CD14-positive monocyte (primary cell): Measurements from ENCODE around the gene PLCB2. TPM values are rescaled to one million over a fixed set of nuclear protein-coding genes. Genes with fewer than 3 reads are reported as not detected.

Experiments
- DNase-seq, 3 donors: peaks; one replicate each; pipeline ENCODE4 v3.0.0-alpha.2; 2011 to 2022
- H2AFZ ChIP-seq: 2 replicates; pipeline ENCODE4 v1.6.0; 2012; ENCODE audit warnings: mild to moderate bottlenecking, low read depth, low read length, inconsistent platforms; ENCODE audit not compliant: insufficient read depth, poor library complexity, severe bottlenecking
- H3K27ac ChIP-seq, 2 donors: 1 replicate in 1 of 2; 2 replicates in 1 of 2; pipeline ENCODE4 v1.5.1; 2012 to 2013; ENCODE audit warnings: low read length in 2 of 2, control low read depth in 1 of 2, inconsistent platforms in 1 of 2, low read depth in 1 of 2, mild to moderate bottlenecking in 1 of 2
- H3K27me3 ChIP-seq, 2 donors: one replicate each; pipeline versions ENCODE4 v1.6.0 to v1.6.1; 2011 to 2013; ENCODE audit warnings: low read length in 2 of 2; ENCODE audit not compliant: control insufficient read depth in 2 of 2, insufficient read depth in 2 of 2
- H3K36me3 ChIP-seq, 2 donors: replicated peaks in 1 of 2; 1 replicate in 1 of 2; 2 replicates in 1 of 2; pipeline versions ENCODE4 v1.5.1 to v1.6.1; 2012 to 2013; ENCODE audit warnings: low read length in 2 of 2, control low read depth in 1 of 2, inconsistent platforms in 1 of 2, mild to moderate bottlenecking in 1 of 2; ENCODE audit not compliant: insufficient read depth in 2 of 2, control insufficient read depth in 1 of 2
- H3K4me1 ChIP-seq, 2 donors: 1 replicate in 1 of 2; 2 replicates in 1 of 2; pipeline versions ENCODE4 v1.5.1 to v1.6.1; 2012 to 2013; ENCODE audit warnings: low read length in 2 of 2, control low read depth in 1 of 2, inconsistent platforms in 1 of 2, mild to moderate bottlenecking in 1 of 2, moderate library complexity in 1 of 2; ENCODE audit not compliant: insufficient read depth in 2 of 2, control insufficient read depth in 1 of 2
- H3K4me2 ChIP-seq: replicated peaks from 2 replicates; pipeline ENCODE3; 2012; ENCODE audit warnings: low read length, moderate library complexity, mild to moderate bottlenecking; ENCODE audit not compliant: poor library complexity, severe bottlenecking; ENCODE audit errors: extremely low read depth
- H3K4me3 ChIP-seq, 3 experiments: fragments of 200-600 bp in 1 of 3; sonication (generic) in 1 of 3; replicated peaks in 1 of 3; 1 replicate in 2 of 3; 2 replicates in 1 of 3; pipeline ENCODE4 v1.5.1; 2011 to 2013; ENCODE audit warnings: low read length in 3 of 3, mild to moderate bottlenecking in 3 of 3, control low read depth in 2 of 3, low read depth in 2 of 3, inconsistent platforms in 1 of 3, moderate library complexity in 1 of 3
- H3K79me2 ChIP-seq: 2 replicates; pipeline ENCODE4 v1.6.0; 2012; ENCODE audit warnings: mild to moderate bottlenecking, control low read depth, inconsistent platforms, low read length, moderate library complexity; ENCODE audit not compliant: insufficient read depth
- H3K9ac ChIP-seq: 2 replicates; pipeline ENCODE4 v1.6.0; 2017; ENCODE audit warnings: low read length, mild to moderate bottlenecking; ENCODE audit not compliant: insufficient read depth, poor library complexity, severe bottlenecking
- H3K9me3 ChIP-seq, 2 donors: replicated peaks in 1 of 2; 1 replicate in 1 of 2; 2 replicates in 1 of 2; pipeline versions ENCODE4 v1.5.1 to v1.6.1; 2012 to 2013; ENCODE audit warnings: low read length in 2 of 2, control low read depth in 1 of 2; ENCODE audit not compliant: control insufficient read depth in 1 of 2, insufficient read depth in 1 of 2
- H4K20me1 ChIP-seq: 2 replicates; pipeline ENCODE4 v1.6.0; 2012; ENCODE audit warnings: mild to moderate bottlenecking, low read length, control low read depth, moderate library complexity; ENCODE audit not compliant: insufficient read depth
- H3K27ac Mint-ChIP-seq, 7 donors: one replicate each; pipeline ENCODE4 v1.8.0; 2020; ENCODE audit warnings: mild to moderate bottlenecking in 7 of 7, mixed read lengths in 7 of 7, moderate library complexity in 6 of 7, inconsistent platforms in 2 of 7
- H3K27me3 Mint-ChIP-seq, 3 donors: one replicate each; pipeline ENCODE4 v1.8.0; 2021 to 2022; ENCODE audit warnings: low read depth in 3 of 3, mild to moderate bottlenecking in 3 of 3, mixed read lengths in 3 of 3, moderate library complexity in 3 of 3, inconsistent platforms in 1 of 3
- H3K36me3 Mint-ChIP-seq, 2 donors: one replicate each; pipeline ENCODE4 v1.8.0; 2020; ENCODE audit warnings: mixed read lengths in 2 of 2, inconsistent platforms in 1 of 2, mild to moderate bottlenecking in 1 of 2
- H3K4me1 Mint-ChIP-seq: one replicate; pipeline ENCODE4 v1.8.0; 2020; ENCODE audit warnings: mild to moderate bottlenecking, mixed read lengths
- H3K4me3 Mint-ChIP-seq, 2 donors: one replicate each; pipeline ENCODE4 v1.8.0; 2020; ENCODE audit warnings: mild to moderate bottlenecking in 2 of 2, mixed read lengths in 2 of 2, moderate library complexity in 1 of 2
- H3K9me3 Mint-ChIP-seq, 7 donors: one replicate each; pipeline ENCODE4 v1.8.0; 2020 to 2022; ENCODE audit warnings: mixed read lengths in 7 of 7, mild to moderate bottlenecking in 6 of 7, moderate library complexity in 6 of 7, inconsistent platforms in 2 of 7
- CTCF ChIP-seq: fragments of 200-600 bp; IDR thresholded peaks from one replicate; pipeline ENCODE4 v1.8.0; 2022; ENCODE audit warnings: antibody characterized with exemption, mild to moderate bottlenecking
- WGBS: methylation state at CpG from one replicate; pipeline ENCODE4 v1.1.5; 2013; ENCODE audit warnings: missing lambda C conversion rate; ENCODE audit not compliant: insufficient coverage; 5-methylcytosine and 5-hydroxymethylcytosine counted together
- intact Hi-C, 2 donors: fragments of 100-400 bp; cut with micrococcal nuclease; formaldehyde crosslinking; loops; one replicate each; pipeline versions ENCODE4 v1.15.0 to v1.15.1; 2023
- polyA plus RNA-seq, 3 donors: library from polyadenylated mRNA; depleted of rRNA in 1 of 3; unstranded in 2 of 3; stranded (reverse) in 1 of 3; fragments of 300-500 nt in 2 of 3; fragments of >200 nt in 1 of 3; fragmentation: Illumina TruSeq in 2 of 3; gene quantifications; 1 replicate in 2 of 3; 2 replicates in 1 of 3; pipeline ENCODE4 v1.2.3, GENCODE V29; 2012 to 2021

Gene PLCB2
- polyA plus RNA-seq, 3 donors, result 56.5 to 1,191 (median 74.5) TPM

- Histone ChIP-seq H4K20me1 (no peaks in the 10 kb centered on the region), H3K4me1 (peaks cover 76 to 89% of the 10 kb centered on the region in 2 donors), H3K9ac (peak overlapping the region; percentile 49), H3K27ac (peak overlapping the region in 1 of 2 donors; percentile 64), H3K36me3 (no peaks in the 10 kb centered on the region), H3K79me2 (no peaks in the 10 kb centered on the region), H2AFZ (no peak overlapping the region), H3K27me3 (no peaks in the 10 kb centered on the region), H3K4me3 (no peak overlapping the region), H3K9me3 (no peaks in the 10 kb centered on the region), H3K4me2 (no peak overlapping the region)
- intact Hi-C loops, result loop anchor here (2.0 to 5.0 kb wide), 3 partner anchors 15 to 62 kb away; partner anchors contain the start of gene ANKRD63 (in 1 of the 2)
- Mint-ChIP-seq H3K27me3 (peaks cover 0 to 8% (median 2%) of the 10 kb centered on the region in 3 donors), H3K36me3 (no peaks in the 10 kb centered on the region), H3K9me3 (peaks cover 0 to 2% (median 0%) of the 10 kb centered on the region in 7 donors), H3K27ac (peak overlapping the region in 4 of 7 donors; percentile 48 to 84 (median 77)), H3K4me1 (peaks cover 69% of the 10 kb centered on the region), H3K4me3 (no peak overlapping the region)
- 92% methylated on average over 7 of the region's 7 CpGs for WGBS
- no peak for DNase-seq
- no peak for TF ChIP-seq CTCF
These were observed 31.8 kb upstream of the PLCB2 start for GRCh38 chr15:40339621-40339945.

GRCh38 chr15:40338921-40339620 is 31.3 kb upstream of the PLCB2 start:
- 92% methylated on average over 8 of the region's 11 CpGs for WGBS
- DNase-seq, result no peak
- TF ChIP-seq CTCF, result no peak
- Histone ChIP-seq H3K27me3 (no peaks in the 10 kb centered on the region), H3K4me1 (peaks cover 81 to 89% of the 10 kb centered on the region in 2 donors), H3K9me3 (no peaks in the 10 kb centered on the region), H2AFZ (no peak overlapping the region), H3K79me2 (no peaks in the 10 kb centered on the region), H3K4me2 (no peak overlapping the region), H3K36me3 (no peaks in the 10 kb centered on the region), H4K20me1 (no peaks in the 10 kb centered on the region), H3K27ac (no peak overlapping the region), H3K9ac (no peak overlapping the region), H3K4me3 (no peak overlapping the region)
- H3K36me3 Mint-ChIP-seq, result no peaks in the 10 kb centered on the region
- intact Hi-C loops, result loop anchor here (2.0 to 5.0 kb wide), 3 partner anchors 14 to 62 kb away; partner anchors contain the start of gene ANKRD63 (in 1 of the 2)
- peaks cover 0 to 6% (median 2%) of the 10 kb centered on the region in 3 donors for H3K27me3 Mint-ChIP-seq
- no peak overlapping the region for H3K4me3 Mint-ChIP-seq
- peaks cover 70% of the 10 kb centered on the region for H3K4me1 Mint-ChIP-seq
- peaks cover 0 to 2% (median 0%) of the 10 kb centered on the region in 7 donors for H3K9me3 Mint-ChIP-seq
- H3K27ac Mint-ChIP-seq, result peak overlapping the region in 3 of 7 donors; percentile 5 to 50 (median 48)
